Endothelial cell of umbilical vein (primary cell): ENCODE results near the gene LDLRAD4. TPM values are rescaled to one million over a fixed set of nuclear protein-coding genes. Genes with fewer than 3 reads are reported as not detected.

ENCODE experiments used
- BruUV-seq: library from RNA; stranded (reverse); fragments of 400-500 nt; replicated peaks from 2 replicates; lab custom pipeline; 2021; lab: Mats Ljungman, UMichigan
- CTCF ChIA-PET: fragments of 300-600, 350-600 bp; sonication (Branson Sonifier 250); formaldehyde crosslinking; loops from one replicate; lab custom pipeline; 2021; ENCODE audit warnings: antibody characterized with exemption, inconsistent platforms; lab: Charles Lee
- POLR2A ChIA-PET: fragments of 300-600, 350-600 bp; sonication (Branson Sonifier 250); formaldehyde crosslinking; loops from one replicate; lab custom pipeline; 2021; ENCODE audit warnings: antibody characterized with exemption, inconsistent platforms; lab: Charles Lee
- DNase-seq: peaks from one replicate; pipeline ENCODE4 v3.0.0-alpha.2; 2011; ENCODE audit warnings: low read depth, low spot score
- FAIRE-seq: peaks from 2 replicates; lab custom pipeline; 2011; peaks lifted over from hg19 to GRCh38; lab: Jason Lieb, UNC
- H2AFZ ChIP-seq: 2 replicates; pipeline ENCODE4 v1.6.0; 2012; ENCODE audit warnings: low read depth, low read length, control low read depth, inconsistent platforms
- H3K27ac ChIP-seq: 2 replicates; pipeline ENCODE4 v1.5.1; 2011; ENCODE audit warnings: low read depth, mild to moderate bottlenecking, control low read depth, low read length, moderate library complexity; ENCODE audit not compliant: insufficient read depth
- H3K27me3 ChIP-seq, 2 experiments: 2 replicates each; pipeline versions ENCODE4 v1.6.0 to v1.6.1; 2011; ENCODE audit warnings: low read length in 2 of 2, mixed read lengths in 1 of 2; ENCODE audit not compliant: control insufficient read depth in 2 of 2, insufficient read depth in 2 of 2
- H3K36me3 ChIP-seq, 2 experiments: 2 replicates in 1 of 2; 3 replicates in 1 of 2; pipeline ENCODE4 v1.5.1; 2011; ENCODE audit warnings: low read length in 2 of 2, mild to moderate bottlenecking in 1 of 2, moderate library complexity in 1 of 2; ENCODE audit not compliant: control insufficient read depth in 2 of 2, insufficient read depth in 2 of 2; ENCODE audit errors: extremely low read depth in 1 of 2
- H3K4me1 ChIP-seq: 3 replicates; pipeline ENCODE4 v1.5.1; 2011; ENCODE audit warnings: mild to moderate bottlenecking, low read length; ENCODE audit not compliant: control insufficient read depth, insufficient read depth; ENCODE audit errors: extremely low read depth
- H3K4me2 ChIP-seq: 2 replicates; pipeline ENCODE4 v1.6.1; 2011; ENCODE audit warnings: low read length, control low read depth, mixed read lengths; ENCODE audit not compliant: insufficient read depth
- H3K4me3 ChIP-seq, 3 experiments: fragments of 200-600 bp in 1 of 3; sonication (generic), shearing (Covaris generic) in 1 of 3; replicated peaks in 1 of 3; 2 replicates each; pipeline ENCODE4 v1.5.1; 2011 to 2016; ENCODE audit warnings: control low read depth in 3 of 3, low read length in 3 of 3, mild to moderate bottlenecking in 2 of 3, inconsistent platforms in 1 of 3, low read depth in 1 of 3, moderate library complexity in 1 of 3; ENCODE audit not compliant: insufficient read depth in 1 of 3
- H3K79me2 ChIP-seq: 2 replicates; pipeline ENCODE4 v1.6.0; 2012; ENCODE audit warnings: low read length, inconsistent platforms; ENCODE audit not compliant: control insufficient read depth, insufficient read depth
- H3K9ac ChIP-seq: replicated peaks from 2 replicates; pipeline ENCODE3; 2011; ENCODE audit warnings: low read length, control low read depth; ENCODE audit not compliant: insufficient read depth; ENCODE audit errors: extremely low read depth
- H3K9me1 ChIP-seq: replicated peaks from 3 replicates; pipeline ENCODE4 v1.6.0; 2011; ENCODE audit warnings: mild to moderate bottlenecking, low read length; ENCODE audit not compliant: control insufficient read depth, insufficient read depth; ENCODE audit errors: extremely low read depth
- H3K9me3 ChIP-seq: replicated peaks from 2 replicates; pipeline ENCODE4 v1.5.1; 2012; ENCODE audit warnings: low read length, inconsistent platforms; ENCODE audit not compliant: control insufficient read depth, insufficient read depth
- H4K20me1 ChIP-seq: replicated peaks from 2 replicates; pipeline ENCODE3; 2011; ENCODE audit warnings: mild to moderate bottlenecking, low read length; ENCODE audit not compliant: control insufficient read depth, insufficient read depth; ENCODE audit errors: extremely low read depth
- EZH2 ChIP-seq: IDR thresholded peaks from 2 replicates; pipeline ENCODE4 v1.6.1; 2012; ENCODE audit warnings: borderline replicate concordance, low read depth, mild to moderate bottlenecking, moderate library complexity, low read length, inconsistent platforms; ENCODE audit not compliant: severe bottlenecking
- FOS ChIP-seq: IDR thresholded peaks from 2 replicates; pipeline ENCODE4 v1.6.1; 2011; ENCODE audit warnings: mild to moderate bottlenecking, low read length, moderate library complexity, borderline replicate concordance; ENCODE audit not compliant: insufficient read depth
- GATA2 ChIP-seq: IDR thresholded peaks from 2 replicates; pipeline ENCODE4 v1.7.0; 2011; ENCODE audit warnings: low read depth, mild to moderate bottlenecking, moderate library complexity, mixed read lengths, low read length; ENCODE audit not compliant: insufficient read length, insufficient read depth
- JUN ChIP-seq: IDR thresholded peaks from 2 replicates; pipeline ENCODE4 v1.6.1; 2011; ENCODE audit warnings: borderline replicate concordance, low read depth; ENCODE audit not compliant: insufficient read length, insufficient read depth
- MAX ChIP-seq: IDR thresholded peaks from 2 replicates; pipeline ENCODE4 v1.6.1; 2011; ENCODE audit not compliant: insufficient read depth, insufficient read length
- MYC ChIP-seq: IDR thresholded peaks from one replicate; pipeline ENCODE4 v1.6.1; 2011; ENCODE audit warnings: mild to moderate bottlenecking, low read depth, low read length
- POLR2A ChIP-seq: IDR thresholded peaks from 2 replicates; pipeline ENCODE4 v1.6.1; 2012; ENCODE audit warnings: low read depth, mild to moderate bottlenecking, control low read depth, low read length
- POLR2AphosphoS5 ChIP-seq: IDR thresholded peaks from 2 replicates; pipeline ENCODE4 v1.6.1; 2012; ENCODE audit warnings: low read depth, mild to moderate bottlenecking, control low read depth, low read length, moderate library complexity; ENCODE audit not compliant: insufficient read depth
- dilution Hi-C: fragments of 300-500 bp; cut with MboI; formaldehyde crosslinking; loops from one replicate; pipeline ENCODE4 v1.15.0; 2019; ENCODE audit warnings: low sequenced_read_pairs; ENCODE audit not compliant: extremely low pct_ligation_motif_present
- intact Hi-C: fragments of 100-400 bp; cut with micrococcal nuclease; formaldehyde crosslinking; loops from one replicate; pipeline ENCODE4 v1.10.0; 2022
- polyA plus RNA-seq, 4 experiments: library from polyadenylated mRNA; depleted of rRNA in 3 of 4; stranded (reverse) in 3 of 4; unstranded in 1 of 4; fragments of >200 nt; gene quantifications; 2 replicates each; pipeline versions ENCODE4 v1.2.1 to v1.2.3, GENCODE V29; 2011 to 2012; ENCODE audit warnings: missing spikeins in 1 of 4
- total RNA-seq: library from RNA; stranded (reverse); gene quantifications from 2 replicates; pipeline ENCODE4 v1.2.3, GENCODE V29; 2021
- TF ChIP-seq, protein P1 (sequence below), 2 donors: IDR thresholded peaks; 1 replicate in 1 of 2; 2 replicates in 1 of 2; pipeline ENCODE4 v1.5.1; 2011; ENCODE audit warnings: low read length in 2 of 2, mild to moderate bottlenecking in 2 of 2, moderate library complexity in 2 of 2, control low read depth in 1 of 2, inconsistent platforms in 1 of 2, low read depth in 1 of 2; ENCODE audit not compliant: insufficient read depth in 1 of 2; ENCODE audit errors: extremely low read depth in 1 of 2

The LDLRAD4 gene
- total and polyA plus RNA-seq, 2 donors (not counting 3 experiments of a cell fraction or from before 2014, with no cell fraction given), result 5.2 to 6.5 TPM

- Histone ChIP-seq H3K27me3 (peaks cover 0 to 3% of the 10 kb centered on the region in 2 experiments), H3K36me3 (no peaks in the 10 kb centered on the region), H3K9me3 (no peaks in the 10 kb centered on the region), H4K20me1 (no peaks in the 10 kb centered on the region), H3K9me1 (no peaks in the 10 kb centered on the region), H3K9ac (no peak overlapping the region), H3K4me1 (no peaks in the 10 kb centered on the region), H3K79me2 (no peaks in the 10 kb centered on the region), H3K27ac (no peak overlapping the region), H3K4me2 (no peak overlapping the region), H2AFZ (no peak overlapping the region), H3K4me3 (no peak overlapping the region)
- DNase-seq, result no peak
- ChIA-PET POLR2A (no interaction called here), CTCF (no interaction called here)
- intact Hi-C loops (no loop called here), dilution Hi-C loops (no loop called here)
- TF ChIP-seq JUN (no peak), GATA2 (no peak), MYC (no peak), POLR2AphosphoS5 (no peak), POLR2A (no peak), FOS (no peak), EZH2 (no peak), MAX (no peak)
- TF ChIP-seq, protein P1, sequence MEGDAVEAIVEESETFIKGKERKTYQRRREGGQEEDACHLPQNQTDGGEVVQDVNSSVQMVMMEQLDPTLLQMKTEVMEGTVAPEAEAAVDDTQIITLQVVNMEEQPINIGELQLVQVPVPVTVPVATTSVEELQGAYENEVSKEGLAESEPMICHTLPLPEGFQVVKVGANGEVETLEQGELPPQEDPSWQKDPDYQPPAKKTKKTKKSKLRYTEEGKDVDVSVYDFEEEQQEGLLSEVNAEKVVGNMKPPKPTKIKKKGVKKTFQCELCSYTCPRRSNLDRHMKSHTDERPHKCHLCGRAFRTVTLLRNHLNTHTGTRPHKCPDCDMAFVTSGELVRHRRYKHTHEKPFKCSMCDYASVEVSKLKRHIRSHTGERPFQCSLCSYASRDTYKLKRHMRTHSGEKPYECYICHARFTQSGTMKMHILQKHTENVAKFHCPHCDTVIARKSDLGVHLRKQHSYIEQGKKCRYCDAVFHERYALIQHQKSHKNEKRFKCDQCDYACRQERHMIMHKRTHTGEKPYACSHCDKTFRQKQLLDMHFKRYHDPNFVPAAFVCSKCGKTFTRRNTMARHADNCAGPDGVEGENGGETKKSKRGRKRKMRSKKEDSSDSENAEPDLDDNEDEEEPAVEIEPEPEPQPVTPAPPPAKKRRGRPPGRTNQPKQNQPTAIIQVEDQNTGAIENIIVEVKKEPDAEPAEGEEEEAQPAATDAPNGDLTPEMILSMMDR (IDR thresholded peaks at IDR 0.05; ENCODE audit: extremely low read depth in 1 of 2, insufficient read depth in 1 of 2, low read depth in 1 of 2, low read length in 2 of 2), result no peak
- FAIRE-seq, result no peak
- no TSS peak for BruUV-seq
Observed at GRCh38 chr18:13646633-13647032, 428.1 kb downstream of the LDLRAD4 start.
